H1 (cell line): Measurements from ENCODE around the gene LILRB1. TPM values are rescaled to one million over a fixed set of nuclear protein-coding genes. Genes with fewer than 3 reads are reported as not detected.

Experiments
- ASH2L ChIP-seq: fragments of 200-600, 300-600 bp; sonication (generic); IDR thresholded peaks from one replicate; pipeline ENCODE4 v1.7.1; 2017; ENCODE audit warnings: low read length
- CBX8 ChIP-seq: fragments of 300-800, 300-1000 bp; sonication (generic); IDR thresholded peaks from 2 replicates; pipeline ENCODE4 v1.7.1; 2016; ENCODE audit warnings: low read depth, low read length, borderline replicate concordance
- CEBPB ChIP-seq: IDR thresholded peaks from 2 replicates; pipeline ENCODE4 v1.6.1; 2012; ENCODE audit warnings: low read depth, low read length
- HDAC6 ChIP-seq: IDR thresholded peaks from one replicate; pipeline ENCODE4 v1.7.1; 2012; ENCODE audit warnings: low read depth, mild to moderate bottlenecking, inconsistent platforms, low read length, moderate library complexity
- POLR2AphosphoS5 ChIP-seq: IDR thresholded peaks from 2 replicates; pipeline ENCODE4 v1.6.1; 2011; ENCODE audit warnings: low read depth, low read length
- polyA plus RNA-seq, 7 experiments: library from polyadenylated mRNA; depleted of rRNA in 3 of 7; stranded (reverse) in 5 of 7; unstranded in 2 of 7; fragments of >200 nt in 5 of 7; fragments of 200-250 nt in 2 of 7; gene quantifications; 1 replicate in 5 of 7; 2 replicates in 1 of 7; 4 replicates in 1 of 7; pipeline versions ENCODE4 v1.2.1 to v1.2.3, GENCODE V29; 2011 to 2013; ENCODE audit warnings: missing spikeins in 2 of 7, mixed read lengths in 2 of 7
- total RNA-seq: library from RNA; stranded (reverse); fragmentation: NEBNext Ultra II Directional; extraction: Animal tissue kit (Norgen Biotek cat#: 25700); gene quantifications from 2 replicates; pipeline ENCODE4 v1.2.1, GENCODE V29; 2021

The LILRB1 gene
- total and polyA plus RNA-seq, 2 of the 8 experiments (the other 6 are each of a cell fraction or from before 2014, with no cell fraction given) = not detected

DNA sequence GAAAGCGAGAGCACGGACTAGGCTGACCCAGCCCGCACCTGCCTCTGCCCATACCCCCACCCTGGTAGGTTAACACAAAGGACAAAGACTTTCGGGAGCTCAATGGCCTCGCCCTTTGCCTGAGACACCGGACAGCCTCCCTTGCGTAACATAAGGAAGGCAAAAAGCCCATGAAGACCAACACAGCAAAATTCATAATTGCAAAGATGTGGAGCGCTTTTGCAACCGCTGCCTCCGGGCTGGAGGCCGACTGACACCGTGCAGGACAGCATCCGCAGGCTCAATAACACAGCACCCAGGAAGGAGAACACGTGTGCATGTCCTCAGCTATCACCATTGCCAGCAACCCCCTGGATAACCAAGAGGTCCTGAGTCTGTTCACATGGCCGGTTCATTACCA lies 21.5 kb upstream of the LILRB1 start (continued):
- TF ChIP-seq POLR2AphosphoS5 (no peak), HDAC6 (no peak), CBX8 (no peak), ASH2L (no peak), CEBPB (no peak)
